ENCODE measurements around the gene DHRS4L2. TPM values are rescaled to one million over a fixed set of nuclear protein-coding genes. Genes with fewer than 3 reads are reported as not detected.
"Not testable (repeated sequence)": the region's sequence is repeated elsewhere in the genome, so short reads cannot be mapped to it uniquely, and the experiment has no call there.

The DHRS4L2 gene
- total and polyA plus RNA-seq, 2 of the 4 experiments (the other 2 are of a cell fraction): 11.1 to 19.6 TPM

- H3K4me3 ChIP-seq (ENCODE audit: insufficient read depth, low read depth, low read length); H2AFZ ChIP-seq (replicated peaks; ENCODE audit: low read length, poor library complexity); BruUV-seq (replicated peaks); H4K91ac ChIP-seq (ENCODE audit: insufficient read depth, low read depth, low read length); H3K14ac ChIP-seq (replicated peaks; ENCODE audit: low read depth, low read length); H3K18ac ChIP-seq (ENCODE audit: low read depth, low read length); H3K79me1 ChIP-seq (ENCODE audit: low read depth in 1 of 2, low read length in 2 of 2); H3K36me3 ChIP-seq (ENCODE audit: control insufficient read depth, insufficient read depth, low read length); CTCF ChIA-PET; H3K27me3 ChIP-seq (ENCODE audit: control insufficient read depth, insufficient read depth, low read length); H2BK120ac ChIP-seq (ENCODE audit: low read depth, low read length); H3K9me3 ChIP-seq (ENCODE audit: control insufficient read depth, insufficient read depth, low read length); H4K5ac ChIP-seq (ENCODE audit: low read depth, low read length); H3K56ac ChIP-seq (ENCODE audit: extremely low read depth, insufficient read depth, low read length); intact Hi-C loops (cut with micrococcal nuclease); H4K8ac ChIP-seq (ENCODE audit: low read depth in 2 of 2, low read length in 2 of 2); DNase-seq; H4K20me1 ChIP-seq (ENCODE audit: insufficient read depth, low read length); POLR2A ChIA-PET (ENCODE audit: unreplicated experiment); H2BK5ac ChIP-seq (ENCODE audit: low read depth, low read length, poor library complexity, severe bottlenecking); H3K9me1 ChIP-seq (ENCODE audit: insufficient read depth, low read length); H2BK20ac ChIP-seq (ENCODE audit: low read depth, low read length); H3K4me1 ChIP-seq (ENCODE audit: control insufficient read depth, insufficient read depth, low read length); H3K23ac ChIP-seq (ENCODE audit: low read depth, low read length); H3K4ac ChIP-seq (ENCODE audit: low read depth, low read length); in situ Hi-C loops (cut with MboI; ENCODE audit: low sequenced_read_pairs); ATAC-seq (ENCODE audit: low read depth); H2AK9ac ChIP-seq (replicated peaks; ENCODE audit: low read depth, low read length, poor library complexity); H3K9ac ChIP-seq (ENCODE audit: low read depth, low read length); H2BK15ac ChIP-seq (ENCODE audit: low read depth, low read length); H2AK5ac ChIP-seq (ENCODE audit: low read depth, low read length); H3K4me2 ChIP-seq (ENCODE audit: low read depth, low read length); dilution Hi-C loops (cut with HindIII; ENCODE audit: low sequenced_read_pairs, unreplicated experiment); H3K27ac ChIP-seq (ENCODE audit: insufficient read depth, low read length): not testable (repeated sequence)
Measured at GRCh38 chr14:23996009-23996408, 7.3 kb downstream of the DHRS4L2 start.

GRCh38 chr14:23996825-23997224 lies 8.1 kb downstream of the DHRS4L2 start:
- H3K36me3 ChIP-seq (ENCODE audit: control insufficient read depth, insufficient read depth, low read length); H2AFZ ChIP-seq (replicated peaks; ENCODE audit: low read length, poor library complexity); ATAC-seq (ENCODE audit: low read depth); H4K91ac ChIP-seq (ENCODE audit: insufficient read depth, low read depth, low read length); in situ Hi-C loops (cut with MboI; ENCODE audit: low sequenced_read_pairs); H3K4me1 ChIP-seq (ENCODE audit: control insufficient read depth, insufficient read depth, low read length); H3K9me1 ChIP-seq (ENCODE audit: insufficient read depth, low read length); H2AK9ac ChIP-seq (replicated peaks; ENCODE audit: low read depth, low read length, poor library complexity); DNase-seq; H3K4me2 ChIP-seq (ENCODE audit: low read depth, low read length); H3K27me3 ChIP-seq (ENCODE audit: control insufficient read depth, insufficient read depth, low read length); H3K9me3 ChIP-seq (ENCODE audit: control insufficient read depth, insufficient read depth, low read length); CTCF ChIA-PET; H2BK5ac ChIP-seq (ENCODE audit: low read depth, low read length, poor library complexity, severe bottlenecking); dilution Hi-C loops (cut with HindIII; ENCODE audit: low sequenced_read_pairs, unreplicated experiment); H4K20me1 ChIP-seq (ENCODE audit: insufficient read depth, low read length); BruUV-seq (replicated peaks); POLR2A ChIA-PET (ENCODE audit: unreplicated experiment); H3K27ac ChIP-seq (ENCODE audit: insufficient read depth, low read length); H3K4me3 ChIP-seq (ENCODE audit: insufficient read depth, low read depth, low read length); H3K9ac ChIP-seq (ENCODE audit: low read depth, low read length); H2AK5ac ChIP-seq (ENCODE audit: low read depth, low read length); H4K5ac ChIP-seq (ENCODE audit: low read depth, low read length); H3K4ac ChIP-seq (ENCODE audit: low read depth, low read length); H3K56ac ChIP-seq (ENCODE audit: extremely low read depth, insufficient read depth, low read length); H3K23ac ChIP-seq (ENCODE audit: low read depth, low read length); H2BK15ac ChIP-seq (ENCODE audit: low read depth, low read length); H2BK20ac ChIP-seq (ENCODE audit: low read depth, low read length); H3K79me1 ChIP-seq (ENCODE audit: low read depth in 1 of 2, low read length in 2 of 2); H2BK120ac ChIP-seq (ENCODE audit: low read depth, low read length); intact Hi-C loops (cut with micrococcal nuclease); H4K8ac ChIP-seq (ENCODE audit: low read depth in 2 of 2, low read length in 2 of 2); H3K18ac ChIP-seq (ENCODE audit: low read depth, low read length); H3K14ac ChIP-seq (replicated peaks; ENCODE audit: low read depth, low read length): not testable (repeated sequence)
- no CpG with 5 or more reads among the region's 2 CpGs for WGBS, 2 experiments (ENCODE audit: extremely low coverage in 2 of 2, insufficient read length in 1 of 2)
